IMR-90 (cell line): ENCODE measurements around the gene CUBN. TPM values are rescaled to one million over a fixed set of nuclear protein-coding genes. Genes with fewer than 3 reads are reported as not detected.

ENCODE experiments used
- ATAC-seq: fragments of 200-7000 bp; cut with Tn5 transposase; 2 replicates; pipeline ENCODE4 v1.9.1; 2020; ENCODE audit warnings: low read depth, mild to moderate bottlenecking, moderate library complexity
- BruUV-seq: library from RNA; stranded (reverse); fragments of 400-500 nt; replicated peaks from 2 replicates; lab custom pipeline; 2021; lab: Mats Ljungman, UMichigan
- CTCF ChIA-PET: fragments of 300-600 bp; formaldehyde crosslinking; extraction: SDS; loops from one replicate; lab custom pipeline; 2021; ENCODE audit warnings: antibody characterized with exemption; lab: Yijun Ruan, JAX
- POLR2A ChIA-PET: fragments of 300-600 bp; sonication (Branson Sonifier 250); formaldehyde crosslinking; loops from one replicate; lab custom pipeline; 2022; ENCODE audit warnings: antibody characterized with exemption; ENCODE audit not compliant: unreplicated experiment; lab: Charles Lee
- DNase-seq: peaks from one replicate; pipeline ENCODE4 v3.0.0; 2013
- H2AFZ ChIP-seq: replicated peaks from 2 replicates; pipeline ENCODE3; 2013; ENCODE audit warnings: low read length, mild to moderate bottlenecking; ENCODE audit not compliant: poor library complexity
- H2AK5ac ChIP-seq: 2 replicates; pipeline ENCODE4 v1.6.1; 2013; ENCODE audit warnings: low read depth, low read length, inconsistent platforms
- H2AK9ac ChIP-seq: replicated peaks from 2 replicates; pipeline ENCODE3; 2013; ENCODE audit warnings: mild to moderate bottlenecking, low read depth, low read length, moderate library complexity; ENCODE audit not compliant: poor library complexity
- H2BK120ac ChIP-seq: 2 replicates; pipeline ENCODE4 v1.6.1; 2013; ENCODE audit warnings: low read depth, low read length, inconsistent platforms
- H2BK15ac ChIP-seq: 3 replicates; pipeline ENCODE4 v1.6.1; 2013; ENCODE audit warnings: low read depth, low read length, inconsistent platforms
- H2BK20ac ChIP-seq: 2 replicates; pipeline ENCODE4 v1.6.1; 2013; ENCODE audit warnings: low read depth, mild to moderate bottlenecking, inconsistent platforms, low read length, moderate library complexity
- H2BK5ac ChIP-seq: 2 replicates; pipeline ENCODE4 v1.6.1; 2013; ENCODE audit warnings: mild to moderate bottlenecking, low read depth, low read length, inconsistent platforms; ENCODE audit not compliant: poor library complexity, severe bottlenecking
- H3K14ac ChIP-seq: replicated peaks from 2 replicates; pipeline ENCODE4 v1.6.1; 2013; ENCODE audit warnings: low read depth, low read length, inconsistent platforms
- H3K18ac ChIP-seq: 2 replicates; pipeline ENCODE4 v1.6.1; 2013; ENCODE audit warnings: low read depth, low read length, control low read depth
- H3K23ac ChIP-seq: 2 replicates; pipeline ENCODE4 v1.6.1; 2013; ENCODE audit warnings: low read depth, low read length, inconsistent platforms
- H3K27ac ChIP-seq: 2 replicates; pipeline ENCODE4 v1.5.1; 2013; ENCODE audit warnings: mild to moderate bottlenecking, control low read depth, low read length; ENCODE audit not compliant: insufficient read depth
- H3K27me3 ChIP-seq: 2 replicates; pipeline ENCODE4 v1.6.1; 2013; ENCODE audit warnings: low read length; ENCODE audit not compliant: control insufficient read depth, insufficient read depth
- H3K36me3 ChIP-seq: 2 replicates; pipeline ENCODE4 v1.6.1; 2013; ENCODE audit warnings: low read length, mixed read lengths; ENCODE audit not compliant: control insufficient read depth, insufficient read depth
- H3K4ac ChIP-seq: 2 replicates; pipeline ENCODE4 v1.6.1; 2013; ENCODE audit warnings: low read depth, low read length, inconsistent platforms
- H3K4me1 ChIP-seq: 2 replicates; pipeline ENCODE4 v1.6.1; 2013; ENCODE audit warnings: low read length, mixed read lengths; ENCODE audit not compliant: control insufficient read depth, insufficient read depth
- H3K4me2 ChIP-seq: 2 replicates; pipeline ENCODE4 v1.6.1; 2013; ENCODE audit warnings: low read depth, mild to moderate bottlenecking, control low read depth, low read length, moderate library complexity
- H3K4me3 ChIP-seq: 2 replicates; pipeline ENCODE4 v1.5.1; 2013; ENCODE audit warnings: low read depth, mild to moderate bottlenecking, control low read depth, low read length, moderate library complexity; ENCODE audit not compliant: insufficient read depth
- H3K56ac ChIP-seq: 2 replicates; pipeline ENCODE4 v1.6.1; 2013; ENCODE audit warnings: low read length, inconsistent platforms; ENCODE audit not compliant: insufficient read depth; ENCODE audit errors: extremely low read depth
- H3K79me1 ChIP-seq, 2 experiments: 2 replicates each; pipeline ENCODE4 v1.6.1; 2013; ENCODE audit warnings: low read length in 2 of 2, inconsistent platforms in 1 of 2, low read depth in 1 of 2
- H3K9ac ChIP-seq: 2 replicates; pipeline ENCODE4 v1.6.1; 2013; ENCODE audit warnings: low read depth, low read length, control low read depth
- H3K9me1 ChIP-seq: 2 replicates; pipeline ENCODE4 v1.6.1; 2013; ENCODE audit warnings: low read length, inconsistent platforms; ENCODE audit not compliant: insufficient read depth
- H3K9me3 ChIP-seq: 2 replicates; pipeline ENCODE4 v1.6.1; 2013; ENCODE audit warnings: low read length; ENCODE audit not compliant: control insufficient read depth, insufficient read depth
- H4K20me1 ChIP-seq: 2 replicates; pipeline ENCODE4 v1.6.1; 2013; ENCODE audit warnings: low read length, inconsistent platforms; ENCODE audit not compliant: insufficient read depth
- H4K5ac ChIP-seq: 2 replicates; pipeline ENCODE4 v1.6.1; 2013; ENCODE audit warnings: mild to moderate bottlenecking, low read depth, low read length, control low read depth
- H4K8ac ChIP-seq, 2 experiments: 2 replicates each; pipeline ENCODE4 v1.6.1; 2013; ENCODE audit warnings: low read depth in 2 of 2, low read length in 2 of 2, control low read depth in 1 of 2, inconsistent platforms in 1 of 2
- H4K91ac ChIP-seq: 2 replicates; pipeline ENCODE4 v1.6.1; 2013; ENCODE audit warnings: low read depth, low read length, inconsistent platforms; ENCODE audit not compliant: insufficient read depth
- CEBPB ChIP-seq: IDR thresholded peaks from 2 replicates; pipeline ENCODE4 v1.6.1; 2012; ENCODE audit warnings: low read depth, low read length, improper control_type of control experiment
- FOS ChIP-seq: fragments of 150-350 bp; IDR thresholded peaks from 2 replicates; pipeline ENCODE4 v1.6.1; 2016; ENCODE audit warnings: low read depth, low read length
- MAFK ChIP-seq: IDR thresholded peaks from 2 replicates; pipeline ENCODE4 v1.6.1; 2012; ENCODE audit warnings: low read depth, low read length, improper control_type of control experiment
- MAZ ChIP-seq: IDR thresholded peaks from 2 replicates; pipeline ENCODE4 v1.6.1; 2012; ENCODE audit warnings: low read depth, mild to moderate bottlenecking, low read length, improper control_type of control experiment, moderate library complexity, borderline replicate concordance
- RAD21 ChIP-seq: IDR thresholded peaks from 2 replicates; pipeline ENCODE4 v1.6.1; 2012; ENCODE audit warnings: low read length, improper control_type of control experiment
- SMC3 ChIP-seq: fragments of 150-350 bp; IDR thresholded peaks from 2 replicates; pipeline ENCODE4 v1.6.1; 2016; ENCODE audit warnings: low read depth, mild to moderate bottlenecking, antibody characterized with exemption, low read length, moderate library complexity
- WGBS, 2 experiments: methylation state at CpG; one replicate each; pipeline versions ENCODE4 v1.1.5 to v1.1.7; 2013; ENCODE audit warnings: missing lambda C conversion rate in 2 of 2; ENCODE audit not compliant: insufficient read length in 1 of 2; ENCODE audit errors: extremely low coverage in 2 of 2; 5-methylcytosine and 5-hydroxymethylcytosine counted together
- dilution Hi-C: fragments of 300-500 bp; cut with HindIII; formaldehyde crosslinking; loops from one replicate; pipeline ENCODE4 v1.14.3; 2018; ENCODE audit warnings: low sequenced_read_pairs; ENCODE audit not compliant: unreplicated experiment
- in situ Hi-C: fragments of 300-500 bp; cut with MboI; formaldehyde crosslinking; loops from 3 replicates; pipeline ENCODE4 v1.14.3; 2019; ENCODE audit warnings: low sequenced_read_pairs, inconsistent platforms, mixed read lengths
- intact Hi-C: fragments of 100-400 bp; cut with micrococcal nuclease; formaldehyde crosslinking; loops from 2 replicates; pipeline ENCODE4 v1.10.0; 2022
- polyA plus RNA-seq, 3 experiments: library from polyadenylated mRNA; depleted of rRNA; stranded (reverse); fragments of >200 nt; gene quantifications; 2 replicates each; pipeline ENCODE4 v1.2.3, GENCODE V29; 2012; ENCODE audit warnings: low replicate concordance in 1 of 3
- total RNA-seq: library from RNA; depleted of rRNA; stranded (reverse); fragments of >200 nt; gene quantifications from 2 replicates; pipeline ENCODE4 v1.2.3, GENCODE V29; 2012

Gene CUBN
- total and polyA plus RNA-seq, 2 of the 4 experiments (the other 2 are of a cell fraction): 0.19 to 0.54 TPM

DNA sequence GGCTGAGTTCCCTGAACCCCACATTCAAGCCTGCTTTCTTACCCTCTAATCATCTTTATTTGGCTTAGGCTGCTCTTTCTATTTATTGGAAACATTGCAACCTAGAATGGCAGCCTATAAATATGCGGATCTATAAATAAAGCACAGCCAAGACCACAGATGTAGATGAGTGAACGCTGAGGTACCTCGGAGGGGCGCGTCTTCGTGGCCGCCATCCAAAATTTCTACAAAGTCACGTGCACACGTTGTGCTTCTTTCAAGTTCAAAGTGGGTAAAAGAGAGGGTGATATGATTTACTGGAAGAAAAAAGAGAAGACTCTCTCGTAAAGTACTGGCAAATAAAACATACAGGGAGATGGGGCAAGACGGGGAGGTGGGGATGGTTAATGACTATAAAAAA is 179.8 kb downstream of the CUBN start:
- Histone ChIP-seq H2AFZ (peak overlapping the region; percentile 76), H3K4me1 (peaks cover 16% of the 10 kb centered on the region), H3K56ac (no peak overlapping the region), H3K4me2 (peak overlapping the region; percentile 77; the same call in 1 of the 2 replicates), H2BK20ac (peak overlapping the region; percentile 79), H3K23ac (no peak overlapping the region), H2AK9ac (no peak overlapping the region), H2AK5ac (no peak overlapping the region), H4K91ac (no peak overlapping the region), H3K18ac (peak overlapping the region; percentile 61; the same call in 1 of the 2 replicates), H3K4ac (peak overlapping the region; percentile 58; the same call in 1 of the 2 replicates), H3K9me1 (peaks cover 3% of the 10 kb centered on the region; the same call in 1 of the 2 replicates), H2BK120ac (peak overlapping the region; percentile 48; the same call in 1 of the 2 replicates), H3K27ac (no peak overlapping the region), H3K36me3 (no peaks in the 10 kb centered on the region), H4K20me1 (no peaks in the 10 kb centered on the region), H2BK5ac (peak overlapping the region; percentile 12), H4K5ac (no peak overlapping the region; the same call in 1 of the 2 replicates), H3K9ac (no peak overlapping the region), H2BK15ac (peak overlapping the region; percentile 79; the same call in 1 of the 3 replicates), H4K8ac (peak overlapping the region; percentile 22 to 61; a peak in 2 of 4 replicates), H3K79me1 (no peaks in the 10 kb centered on the region), H3K9me3 (no peaks in the 10 kb centered on the region), H3K27me3 (no peaks in the 10 kb centered on the region), H3K4me3 (no peak overlapping the region), H3K14ac (peak overlapping the region; percentile 50)
- 10% methylated on average over 2 of the region's 11 CpGs; no CpG with 5 or more reads in 1 of the 2 experiments for WGBS, 2 experiments
- DNase-seq: no peak
- BruUV-seq: no TSS peak
- CTCF ChIA-PET: no interaction called here
- no peak for ATAC-seq
- TF ChIP-seq SMC3 (no peak), MAZ (no peak), CEBPB (no peak), MAFK (no peak), RAD21 (no peak), FOS (no peak)
- in situ Hi-C loops: no loop called here
- intact Hi-C loops: no loop called here
- dilution Hi-C loops: no loop called here
- POLR2A ChIA-PET: no interaction called here
